Naive thymus-derived CD4-positive, alpha-beta T cell (primary cell): ENCODE data around the gene NFKBIA. TPM values are rescaled to one million over a fixed set of nuclear protein-coding genes. Genes with fewer than 3 reads are reported as not detected.

Source experiments
- ATAC-seq: fragments of 150-1000 bp; cut with Tn5 transposase; 2 replicates; pipeline ENCODE4 v1.10.0; 2021; ENCODE audit warnings: mild to moderate bottlenecking, moderate library complexity
- CTCF ChIA-PET: fragments of 350-600 bp; sonication (Branson Sonifier 250); formaldehyde crosslinking; loops from one replicate; lab custom pipeline; 2021; ENCODE audit warnings: antibody characterized with exemption; lab: Charles Lee
- POLR2A ChIA-PET: fragments of 350-600 bp; sonication (Branson Sonifier 250); formaldehyde crosslinking; loops from one replicate; lab custom pipeline; 2021; ENCODE audit warnings: antibody characterized with exemption, inconsistent platforms; lab: Charles Lee
- DNase-seq, 9 donors: peaks; one replicate each; pipeline versions ENCODE4 v3.0.0 to v3.0.0-alpha.2; 2020 to 2022; ENCODE audit warnings: mixed read lengths in 1 of 9
- H3K27ac ChIP-seq: one replicate; pipeline ENCODE4 v1.7.0; 2013; ENCODE audit warnings: mild to moderate bottlenecking, low read depth, low read length, moderate library complexity
- H3K27me3 ChIP-seq, 2 donors: one replicate each; pipeline ENCODE4 v1.7.0; 2013; ENCODE audit warnings: low read length in 2 of 2, mild to moderate bottlenecking in 2 of 2, moderate library complexity in 2 of 2; ENCODE audit not compliant: control insufficient read depth in 2 of 2, insufficient read depth in 2 of 2
- H3K36me3 ChIP-seq, 3 experiments: 1 replicate in 2 of 3; 2 replicates in 1 of 3; pipeline ENCODE4 v1.7.0; 2013; ENCODE audit warnings: low read length in 3 of 3, mild to moderate bottlenecking in 3 of 3, moderate library complexity in 1 of 3; ENCODE audit not compliant: insufficient read depth in 3 of 3, control insufficient read depth in 2 of 3
- H3K4me1 ChIP-seq, 2 donors: one replicate each; pipeline ENCODE4 v1.7.0; 2013; ENCODE audit warnings: low read length in 2 of 2, mild to moderate bottlenecking in 2 of 2, moderate library complexity in 1 of 2; ENCODE audit not compliant: control insufficient read depth in 2 of 2, insufficient read depth in 2 of 2
- H3K4me3 ChIP-seq: 2 replicates; pipeline ENCODE4 v1.7.0; 2013; ENCODE audit warnings: mild to moderate bottlenecking, low read length
- H3K9me3 ChIP-seq, 3 experiments: 1 replicate in 2 of 3; 2 replicates in 1 of 3; pipeline ENCODE4 v1.7.0; 2013; ENCODE audit warnings: low read length in 3 of 3; ENCODE audit not compliant: control insufficient read depth in 2 of 3
- H3K27ac Mint-ChIP-seq, 9 donors: one replicate each; pipeline ENCODE4 v1.8.0; 2020 to 2022; ENCODE audit warnings: mixed read lengths in 9 of 9, mild to moderate bottlenecking in 8 of 9, moderate library complexity in 5 of 9, inconsistent platforms in 2 of 9
- H3K27me3 Mint-ChIP-seq, 5 donors: one replicate each; pipeline ENCODE4 v1.8.0; 2021 to 2022; ENCODE audit warnings: mixed read lengths in 5 of 5, mild to moderate bottlenecking in 1 of 5
- H3K36me3 Mint-ChIP-seq, 5 donors: one replicate each; pipeline ENCODE4 v1.8.0; 2020 to 2022; ENCODE audit warnings: mixed read lengths in 5 of 5, mild to moderate bottlenecking in 3 of 5, inconsistent platforms in 1 of 5
- H3K4me1 Mint-ChIP-seq, 7 donors: one replicate each; pipeline ENCODE4 v1.8.0; 2020 to 2022; ENCODE audit warnings: mixed read lengths in 7 of 7, mild to moderate bottlenecking in 3 of 7, inconsistent platforms in 1 of 7
- H3K4me3 Mint-ChIP-seq, 10 donors: one replicate each; pipeline ENCODE4 v1.8.0; 2020 to 2022; ENCODE audit warnings: mild to moderate bottlenecking in 10 of 10, mixed read lengths in 10 of 10, moderate library complexity in 6 of 10, inconsistent platforms in 2 of 10
- H3K9me3 Mint-ChIP-seq, 11 donors: one replicate each; pipeline ENCODE4 v1.8.0; 2020 to 2022; ENCODE audit warnings: mixed read lengths in 11 of 11, mild to moderate bottlenecking in 4 of 11, inconsistent platforms in 1 of 11, moderate library complexity in 1 of 11
- intact Hi-C, 2 donors: fragments of 100-400 bp; cut with micrococcal nuclease; formaldehyde crosslinking; loops; one replicate each; pipeline ENCODE4 v1.15.1; 2023
- polyA plus RNA-seq, 2 donors: library from polyadenylated mRNA; unstranded; fragments of 300-500 nt; fragmentation: Illumina TruSeq; gene quantifications; one replicate each; pipeline ENCODE4 v1.2.3, GENCODE V29; 2021
- total RNA-seq, 6 experiments: library from RNA in 5 of 6; stranded (reverse) in 5 of 6; gene quantifications; 1 replicate in 5 of 6; 2 replicates in 1 of 6; pipeline ENCODE4 v1.2.3 and lab custom pipeline; 2021 to 2026

Gene NFKBIA, protein sequence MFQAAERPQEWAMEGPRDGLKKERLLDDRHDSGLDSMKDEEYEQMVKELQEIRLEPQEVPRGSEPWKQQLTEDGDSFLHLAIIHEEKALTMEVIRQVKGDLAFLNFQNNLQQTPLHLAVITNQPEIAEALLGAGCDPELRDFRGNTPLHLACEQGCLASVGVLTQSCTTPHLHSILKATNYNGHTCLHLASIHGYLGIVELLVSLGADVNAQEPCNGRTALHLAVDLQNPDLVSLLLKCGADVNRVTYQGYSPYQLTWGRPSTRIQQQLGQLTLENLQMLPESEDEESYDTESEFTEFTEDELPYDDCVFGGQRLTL
- total RNA-seq = 1,000 to 10,000 TPM in 2 of 5 experiments, 100 to 1,000 TPM in 3; 144 to 1,533 (median 246) TPM
- polyA plus RNA-seq = 100 to 1,000 TPM; 202 to 280 TPM
- 2,219 reads per million, percentile 100 among the genes with 10 or more reads in this experiment for total RNA-seq (lab: John Stamatoyannopoulos, UW)

DNA sequence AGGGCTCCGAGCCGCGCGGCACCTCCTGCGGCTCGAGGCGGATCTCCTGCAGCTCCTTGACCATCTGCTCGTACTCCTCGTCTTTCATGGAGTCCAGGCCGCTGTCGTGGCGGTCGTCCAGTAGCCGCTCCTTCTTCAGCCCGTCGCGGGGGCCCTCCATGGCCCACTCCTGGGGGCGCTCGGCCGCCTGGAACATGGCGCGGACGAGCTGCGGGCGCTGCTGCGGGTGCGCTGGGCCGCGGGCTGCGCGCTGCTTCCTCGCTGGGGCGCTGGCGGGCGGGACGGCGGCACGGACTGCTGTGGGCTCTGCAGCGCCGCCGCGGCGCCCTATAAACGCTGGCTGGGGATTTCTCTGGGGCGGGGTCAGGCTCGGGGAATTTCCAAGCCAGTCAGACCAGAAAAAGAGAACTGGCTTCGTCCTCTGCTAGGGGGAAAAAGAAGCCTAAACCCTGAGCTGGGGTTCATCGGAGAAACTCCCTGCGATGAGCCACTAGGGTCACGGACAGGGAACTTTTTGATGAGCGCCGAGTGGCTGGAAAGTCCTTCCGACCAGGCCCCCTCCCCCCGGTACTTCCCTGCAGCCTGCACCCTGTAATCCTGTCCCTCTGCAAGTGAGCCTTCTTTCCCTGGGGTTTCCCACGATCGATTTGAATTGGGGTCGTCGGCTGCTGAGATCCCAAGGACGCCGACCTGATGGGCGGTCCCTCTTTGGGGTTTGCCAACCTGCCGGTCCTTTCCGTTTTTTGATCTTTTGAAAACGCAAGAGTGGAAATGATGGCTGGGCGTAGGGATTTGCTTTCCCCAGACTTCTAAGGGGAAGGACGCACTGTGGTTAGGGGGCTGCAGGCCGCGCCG is at the start of gene NFKBIA:
Gene NFKBIA, minus strand, starts transcription at position 301 of the 855 bp plus-strand sequence. Its CDS starts 105 bp downstream, at position 196.
- Histone ChIP-seq H3K36me3 (peaks cover 21 to 31% (median 31%) of the 10 kb centered on the region in 3 experiments), H3K4me3 (peak within 1 kb of the TSS; percentile 85), H3K27ac (peak within 1 kb of the TSS; percentile 96), H3K27me3 (no peaks in the 10 kb centered on the region), H3K9me3 (no peaks in the 10 kb centered on the region), H3K4me1 (peaks cover 42 to 43% of the 10 kb centered on the region in 2 donors)
- peak within 1 kb of the TSS; percentile 92 to 97 (median 94) for H3K4me3 Mint-ChIP-seq
- ATAC-seq = peak; percentile 79
- POLR2A ChIA-PET = interaction anchor here (0.7 to 6.4 kb wide), 41 partner anchors 10 to 850 kb away, joined by 3 to 110 read pairs (median 5); partner anchors contain the start of genes BAZ1A, FAM177A1, PPP2R3C and PRORP
- peaks cover 28 to 63% (median 53%) of the 10 kb centered on the region in 7 donors for H3K4me1 Mint-ChIP-seq
- peaks cover 0 to 2% (median 0%) of the 10 kb centered on the region in 5 donors for H3K27me3 Mint-ChIP-seq
- H3K27ac Mint-ChIP-seq = peak within 1 kb of the TSS; percentile 96 to 99 (median 98)
- intact Hi-C loops = loop anchor here (1.0 to 10.0 kb wide), 15 partner anchors 12 to 942 kb away; partner anchors contain the start of genes FAM177A1 (in 2 of the 2), PRORP (in 2 of the 2), PSMA6 (in 2 of the 2) and SRP54 (in 2 of the 2)
- DNase-seq = peak; percentile 91 to 99 (median 93)
- peaks cover 0 to 3% (median 0%) of the 10 kb centered on the region in 11 donors for H3K9me3 Mint-ChIP-seq
- H3K36me3 Mint-ChIP-seq = peaks cover 0 to 34% (median 30%) of the 10 kb centered on the region in 5 donors
- CTCF ChIA-PET = interaction anchor here (0.7 to 5.1 kb wide), 17 partner anchors 10 to 283 kb away, joined by 3 to 47 read pairs (median 4); partner anchors contain the start of genes PPP2R3C, PRORP and PSMA6

DNA sequence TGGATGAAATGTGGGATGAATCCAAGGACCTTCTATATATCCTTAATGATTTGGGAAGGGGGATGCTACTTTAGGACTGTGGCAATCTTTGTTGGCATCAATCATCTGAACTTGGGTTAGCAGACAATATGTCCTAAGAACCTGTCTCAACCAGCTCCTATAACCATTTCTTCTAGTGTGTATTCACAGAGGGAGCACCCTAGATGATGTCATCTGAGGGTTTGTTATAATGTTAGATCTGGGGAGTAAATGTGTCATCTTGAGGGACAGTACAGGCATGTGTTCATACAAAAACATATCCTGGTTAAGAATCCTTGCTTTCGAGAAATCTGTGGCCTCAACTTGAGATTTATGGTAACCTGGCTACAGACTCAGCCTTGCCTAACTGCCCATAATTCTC is 41.9 kb upstream of the NFKBIA start:
- H3K4me3 Mint-ChIP-seq = no peak overlapping the region
- CTCF ChIA-PET = no interaction called here
- no peaks in the 10 kb centered on the region for H3K4me1 Mint-ChIP-seq
- Histone ChIP-seq H3K36me3 (no peaks in the 10 kb centered on the region), H3K9me3 (no peaks in the 10 kb centered on the region), H3K27ac (no peak overlapping the region), H3K27me3 (no peaks in the 10 kb centered on the region), H3K4me1 (no peaks in the 10 kb centered on the region), H3K4me3 (no peak overlapping the region)
- peaks cover 0 to 5% (median 2%) of the 10 kb centered on the region in 11 donors for H3K9me3 Mint-ChIP-seq
- POLR2A ChIA-PET = no interaction called here
- intact Hi-C loops = no loop called here
- DNase-seq (no peak), ATAC-seq (no peak)
- H3K36me3 Mint-ChIP-seq = peaks cover 0 to 4% (median 0%) of the 10 kb centered on the region in 5 donors
- no peak overlapping the region for H3K27ac Mint-ChIP-seq
- H3K27me3 Mint-ChIP-seq = peaks cover 0 to 5% (median 0%) of the 10 kb centered on the region in 5 donors

DNA sequence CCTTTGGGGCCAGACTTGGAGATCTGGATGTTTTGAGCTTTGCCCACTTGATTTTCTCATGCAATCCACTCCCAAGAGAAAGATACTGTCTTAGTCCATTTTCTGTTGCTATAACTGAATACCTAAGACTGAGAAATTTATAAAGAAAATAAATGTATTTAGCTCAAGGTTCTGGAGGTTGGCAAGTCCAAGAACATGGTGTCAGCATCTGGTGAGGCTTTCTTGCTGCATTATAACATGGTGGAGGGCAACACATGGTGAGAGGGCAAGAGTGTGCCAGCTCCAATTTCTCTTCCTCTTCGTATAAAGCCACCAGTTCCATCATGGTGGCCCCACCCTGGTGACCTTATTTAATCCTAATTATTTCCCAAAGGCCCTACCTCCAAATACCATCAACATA is 39.6 kb upstream of the NFKBIA start:
- Mint-ChIP-seq H3K36me3 (peaks cover 0 to 4% (median 0%) of the 10 kb centered on the region in 5 donors), H3K9me3 (peaks cover 0 to 5% (median 2%) of the 10 kb centered on the region in 11 donors), H3K27me3 (peaks cover 0 to 5% (median 0%) of the 10 kb centered on the region in 5 donors), H3K4me1 (no peaks in the 10 kb centered on the region), H3K4me3 (no peak overlapping the region), H3K27ac (no peak overlapping the region)
- no peaks in the 10 kb centered on the region for H3K9me3 ChIP-seq
- no peak overlapping the region for H3K4me3 ChIP-seq
- H3K27ac ChIP-seq = no peak overlapping the region
- no peak for DNase-seq
- intact Hi-C loops = no loop called here
- H3K36me3 ChIP-seq = no peaks in the 10 kb centered on the region
- H3K4me1 ChIP-seq = no peaks in the 10 kb centered on the region
- no peak for ATAC-seq
- ChIA-PET POLR2A (no interaction called here), CTCF (no interaction called here)
- H3K27me3 ChIP-seq = no peaks in the 10 kb centered on the region

DNA sequence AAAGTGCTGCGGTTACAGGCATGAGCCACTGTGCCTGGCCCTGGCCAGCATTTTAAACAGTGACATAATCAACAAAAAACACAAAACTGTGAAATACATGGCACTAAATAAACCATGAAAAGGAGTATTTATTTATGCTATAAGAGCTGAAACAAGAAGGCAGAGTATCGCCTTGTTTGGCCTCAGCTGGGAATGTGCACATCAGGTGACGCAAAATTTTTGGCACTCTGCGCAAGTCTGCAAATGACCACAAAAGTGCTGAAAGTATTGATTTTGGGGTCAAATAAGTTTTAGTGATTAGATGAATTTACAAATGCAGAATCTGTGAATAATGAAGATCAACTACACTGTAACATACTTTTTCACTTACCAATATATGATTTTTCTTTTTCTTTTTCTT is 36.6 kb upstream of the NFKBIA start:
- Mint-ChIP-seq H3K4me1 (no peaks in the 10 kb centered on the region), H3K9me3 (peaks cover 0 to 5% (median 0%) of the 10 kb centered on the region in 11 donors), H3K36me3 (peaks cover 0 to 4% (median 0%) of the 10 kb centered on the region in 5 donors), H3K27me3 (peaks cover 0 to 5% (median 0%) of the 10 kb centered on the region in 5 donors), H3K27ac (no peak overlapping the region), H3K4me3 (no peak overlapping the region)
- ATAC-seq (no peak), DNase-seq (no peak)
- H3K36me3 ChIP-seq = no peaks in the 10 kb centered on the region
- ChIA-PET POLR2A (no interaction called here), CTCF (no interaction called here)
- H3K27ac ChIP-seq = no peak overlapping the region
- no peak overlapping the region for H3K4me3 ChIP-seq
- H3K4me1 ChIP-seq = no peaks in the 10 kb centered on the region
- intact Hi-C loops = no loop called here
- no peaks in the 10 kb centered on the region for H3K9me3 ChIP-seq
- H3K27me3 ChIP-seq = no peaks in the 10 kb centered on the region

DNA sequence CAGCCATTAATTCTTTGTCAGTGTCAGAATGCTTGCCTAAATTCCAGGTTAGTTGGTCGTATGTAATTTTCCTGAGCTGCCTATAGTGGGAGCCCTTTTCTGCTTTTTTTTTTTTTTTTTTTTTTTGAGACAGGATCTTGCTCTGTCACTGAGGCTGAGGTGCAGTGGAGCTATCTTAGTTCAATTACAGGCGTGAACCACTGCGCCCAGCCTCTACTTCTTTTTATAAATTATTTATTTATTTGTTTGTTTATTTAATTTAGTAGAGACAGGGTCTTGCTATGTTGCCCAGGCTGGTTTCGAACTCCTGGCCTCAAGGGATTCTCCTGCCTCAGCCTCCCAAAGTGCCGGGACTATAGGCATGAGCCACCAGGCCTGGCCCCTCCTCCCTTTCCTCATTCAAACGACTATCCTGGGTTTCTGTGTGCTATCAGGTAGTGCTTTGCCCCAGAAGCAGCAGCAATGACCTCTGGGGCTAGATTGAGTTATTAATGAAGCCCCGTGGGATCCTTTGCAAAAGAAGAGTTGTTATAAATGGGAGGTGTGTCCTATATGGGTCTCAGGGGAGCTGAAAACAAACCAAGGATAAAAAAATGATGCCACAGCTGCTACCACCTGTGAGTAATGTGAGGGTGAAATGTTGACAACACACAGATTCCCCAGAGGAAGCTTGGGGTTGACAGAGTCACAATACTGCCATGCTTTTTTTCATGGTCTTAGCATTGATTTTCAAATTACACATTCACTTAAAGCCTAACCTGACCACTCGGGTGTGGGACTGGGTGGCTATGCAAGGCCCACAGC is 34.6 kb upstream of the NFKBIA start:
- no peaks in the 10 kb centered on the region for H3K9me3 ChIP-seq
- H3K27ac Mint-ChIP-seq = no peak overlapping the region
- peaks cover 0 to 4% (median 0%) of the 10 kb centered on the region in 5 donors for H3K36me3 Mint-ChIP-seq
- CTCF ChIA-PET = interaction anchor here (0.6 to 1.1 kb wide), 2 partner anchors 16 to 381 kb away, joined by 5 to 6 read pairs; no protein-coding TSS in a partner anchor
- DNase-seq = no peak
- intact Hi-C loops = loop anchor here in 1 of 2 donors (2.0 kb wide), 2 partner anchors 248 to 380 kb away; no protein-coding TSS in a partner anchor
- no peak for ATAC-seq
- H3K4me3 Mint-ChIP-seq = no peak overlapping the region
- POLR2A ChIA-PET = no interaction called here
- H3K4me1 Mint-ChIP-seq = peaks cover 0 to 4% (median 0%) of the 10 kb centered on the region in 7 donors
- H3K27me3 Mint-ChIP-seq = peaks cover 0 to 3% (median 0%) of the 10 kb centered on the region in 5 donors
- no peaks in the 10 kb centered on the region for H3K36me3 ChIP-seq
- no peaks in the 10 kb centered on the region for H3K4me1 ChIP-seq
- no peak overlapping the region for H3K4me3 ChIP-seq
- H3K27me3 ChIP-seq = no peaks in the 10 kb centered on the region
- H3K9me3 Mint-ChIP-seq = peaks cover 0 to 5% (median 0%) of the 10 kb centered on the region in 11 donors
- no peak overlapping the region for H3K27ac ChIP-seq
